Psoas muscle (tissue), 8 donors: ENCODE measurements around the gene INPP5F. TPM values are rescaled to one million over a fixed set of nuclear protein-coding genes. Genes with fewer than 3 reads are reported as not detected.

Source experiments
- ATAC-seq, 4 donors: fragments of 200-7000 bp; cut with Tn5 transposase; one replicate each; pipeline ENCODE4 v1.9.1; 2020; ENCODE audit warnings: moderate library complexity in 3 of 4, mild to moderate bottlenecking in 2 of 4
- DNase-seq, 2 donors: peaks; one replicate each; pipeline ENCODE4 v3.0.0-alpha.2; 2020
- H3K27ac ChIP-seq: fragments of 200-600 bp; one replicate; pipeline ENCODE4 v1.8.0; 2022
- H3K27me3 ChIP-seq, 3 donors: fragments of 200-600 bp in 1 of 3; one replicate each; pipeline versions ENCODE4 v1.6.1 to v1.8.0; 2013 to 2022; ENCODE audit warnings: low read length in 2 of 3, mild to moderate bottlenecking in 2 of 3, moderate library complexity in 1 of 3; ENCODE audit not compliant: insufficient read depth in 3 of 3
- H3K36me3 ChIP-seq, 2 donors: fragments of 200-600 bp in 1 of 2; one replicate each; pipeline versions ENCODE4 v1.6.1 to v1.8.0; 2013 to 2022; ENCODE audit warnings: low read depth in 1 of 2, mild to moderate bottlenecking in 1 of 2, moderate library complexity in 1 of 2; ENCODE audit not compliant: insufficient read depth in 1 of 2
- H3K4me1 ChIP-seq: fragments of 200-600 bp; one replicate; pipeline ENCODE4 v1.8.0; 2022
- H3K4me3 ChIP-seq: fragments of 200-600 bp; one replicate; pipeline ENCODE4 v1.8.0; 2022; ENCODE audit warnings: mild to moderate bottlenecking
- H3K9me3 ChIP-seq: fragments of 200-600 bp; one replicate; pipeline ENCODE4 v1.8.0; 2022
- CTCF ChIP-seq: fragments of 200-600 bp; IDR thresholded peaks from one replicate; pipeline ENCODE4 v1.8.0; 2022; ENCODE audit warnings: antibody characterized with exemption
- WGBS, 3 donors: extraction: QIAGEN DNeasy Blood & Tissue Kit; methylation state at CpG; one replicate each; pipeline versions ENCODE4 v1.1.6 to v1.1.7; 2013; 5-methylcytosine and 5-hydroxymethylcytosine counted together
- intact Hi-C, 2 donors: fragments of 100-400 bp; cut with DNase I; formaldehyde crosslinking; loops; one replicate each; pipeline versions ENCODE4 v1.11.0 to v1.14.2; 2022
- polyA plus RNA-seq, 3 donors: library from polyadenylated mRNA; stranded (reverse); fragments of 200-250 nt; gene quantifications; one replicate each; pipeline ENCODE4 v1.2.3, GENCODE V29; 2013
- total RNA-seq, 4 donors: library from RNA; stranded (reverse); fragmentation: NEBNext Ultra II Directional in 2 of 4; extraction: Animal tissue kit (Norgen Biotek cat#: 25700) in 2 of 4; gene quantifications; one replicate each; pipeline versions ENCODE4 v1.2.1 to v1.2.4, GENCODE V29; 2021 to 2023
- donor health status: healthy with polysubstance abuse.
- donor health status: DM: no; HTN: no; CAD: no; lungs with moderate emphysema.
- donor health status: Bipolar disorder and iron deficiency.
- donor health status: healthy.
- donor health status: DM: yes; HTN: yes; CAD: no.
- donor health status: DM: no; HTN: no; CAD: no.
- donor health status: DM: no; HTN: no; CAD: no.
- donor health status: DM: yes; HTN: yes; CAD: no.

Gene INPP5F
- total and polyA plus RNA-seq, 7 donors: 6.0 to 12.3 (median 10.0) TPM

GRCh38 chr10:119714484-119714816, 11.4 kb upstream of the INPP5F start:
- Histone ChIP-seq H3K9me3 (no peaks in the 10 kb centered on the region), H3K27me3 (no peaks in the 10 kb centered on the region), H3K4me3 (no peak overlapping the region), H3K36me3 (no peaks in the 10 kb centered on the region), H3K27ac (peak overlapping the region; percentile 64), H3K4me1 (peaks cover 11% of the 10 kb centered on the region)
- 51 to 61% (median 60%) methylated on average over 2 of the region's 2 CpGs for WGBS, 3 donors
- TF ChIP-seq CTCF: no peak
- intact Hi-C loops: no loop called here
- ATAC-seq (no peak), DNase-seq (no peak)

GRCh38 chr10:119715628-119716505, 10.0 kb upstream of the INPP5F start:
- H3K27ac ChIP-seq: no peak overlapping the region
- intact Hi-C loops: no loop called here
- no peak overlapping the region for H3K4me3 ChIP-seq
- H3K27me3 ChIP-seq: no peaks in the 10 kb centered on the region
- ATAC-seq (no peak), DNase-seq (no peak)
- no peaks in the 10 kb centered on the region for H3K36me3 ChIP-seq
- TF ChIP-seq CTCF: no peak
- H3K9me3 ChIP-seq: no peaks in the 10 kb centered on the region
- WGBS, 3 donors: 53 to 60% (median 57%) methylated on average over 8 of the region's 8 CpGs
- peaks cover 11% of the 10 kb centered on the region for H3K4me1 ChIP-seq

- TF ChIP-seq CTCF: no peak
- no peak overlapping the region for H3K4me3 ChIP-seq
- H3K9me3 ChIP-seq: no peaks in the 10 kb centered on the region
- intact Hi-C loops: loop anchor here in 1 of 2 donors (5.0 kb wide), 1 partner anchor 36 kb away; no protein-coding TSS in a partner anchor
- no peak overlapping the region for H3K27ac ChIP-seq
- H3K36me3 ChIP-seq: no peaks in the 10 kb centered on the region
- ATAC-seq: no peak
- H3K4me1 ChIP-seq: peaks cover 18% of the 10 kb centered on the region
- 93 to 94% (median 94%) methylated on average over 2 of the region's 2 CpGs for WGBS, 3 donors
- no peak for DNase-seq
- no peaks in the 10 kb centered on the region for H3K27me3 ChIP-seq
Measured at GRCh38 chr10:119723161-119723560, 2.7 kb upstream of the INPP5F start.

- no peak overlapping the region for H3K27ac ChIP-seq
- TF ChIP-seq CTCF: no peak
- ATAC-seq: no peak
- intact Hi-C loops: loop anchor here in 1 of 2 donors (5.0 kb wide), 1 partner anchor 36 kb away; no protein-coding TSS in a partner anchor
- 80 to 82% (median 80%) methylated on average over 3 of the region's 3 CpGs for WGBS, 3 donors
- no peak for DNase-seq
- H3K36me3 ChIP-seq: no peaks in the 10 kb centered on the region
- H3K4me1 ChIP-seq: peaks cover 18% of the 10 kb centered on the region
- H3K27me3 ChIP-seq: no peaks in the 10 kb centered on the region
- H3K4me3 ChIP-seq: no peak overlapping the region
- no peaks in the 10 kb centered on the region for H3K9me3 ChIP-seq
Measured at GRCh38 chr10:119723624-119724023, 2.2 kb upstream of the INPP5F start.
